DND-41 (cell line): ENCODE measurements around the gene NTN4.

Experiments used
- ATAC-seq: fragments of 200-7000 bp; cut with Tn5 transposase; 3 replicates; pipeline ENCODE4 v1.9.1; 2021; ENCODE audit warnings: low read depth; ENCODE audit not compliant: insufficient read depth
- DNase-seq: peaks from one replicate; pipeline ENCODE4 v3.0.0-alpha.2; 2020
- H2AFZ ChIP-seq: 2 replicates; pipeline ENCODE4 v1.6.0; 2012; ENCODE audit warnings: low read depth, low read length
- H3K27ac ChIP-seq: 2 replicates; pipeline ENCODE4 v1.5.1; 2012; ENCODE audit warnings: low read length, inconsistent platforms
- H3K27me3 ChIP-seq: fragments of 200-600 bp; sonication (generic); 2 replicates; pipeline ENCODE4 v1.6.0; 2012; ENCODE audit warnings: low read length, mild to moderate bottlenecking, inconsistent platforms; ENCODE audit not compliant: insufficient read depth, poor library complexity
- H3K36me3 ChIP-seq: 2 replicates; pipeline ENCODE4 v1.5.1; 2012; ENCODE audit warnings: low read length, inconsistent platforms; ENCODE audit not compliant: insufficient read depth
- H3K4me1 ChIP-seq: 2 replicates; pipeline ENCODE4 v1.5.1; 2012; ENCODE audit warnings: mild to moderate bottlenecking, low read length; ENCODE audit not compliant: insufficient read depth
- H3K4me2 ChIP-seq: 2 replicates; pipeline ENCODE4 v1.6.0; 2012; ENCODE audit warnings: mild to moderate bottlenecking, moderate library complexity, low read length, inconsistent platforms; ENCODE audit not compliant: insufficient read depth
- H3K4me3 ChIP-seq, 2 experiments: fragments of 200-600 bp in 1 of 2; shearing (Covaris generic) in 1 of 2; 2 replicates each; pipeline ENCODE4 v1.5.1; 2012 to 2016; ENCODE audit warnings: inconsistent platforms in 2 of 2, low read length in 2 of 2, mild to moderate bottlenecking in 2 of 2, low read depth in 1 of 2, moderate library complexity in 1 of 2
- H3K79me2 ChIP-seq: 2 replicates; pipeline ENCODE4 v1.6.0; 2012; ENCODE audit warnings: low read length, inconsistent platforms; ENCODE audit not compliant: insufficient read depth
- H3K9ac ChIP-seq: 2 replicates; pipeline ENCODE4 v1.6.0; 2012; ENCODE audit warnings: low read depth, mild to moderate bottlenecking, inconsistent platforms, low read length, moderate library complexity
- H3K9me3 ChIP-seq: 2 replicates; pipeline ENCODE4 v1.5.1; 2012; ENCODE audit warnings: low read length, moderate library complexity, mild to moderate bottlenecking, inconsistent platforms; ENCODE audit not compliant: insufficient read depth, severe bottlenecking
- H4K20me1 ChIP-seq: 2 replicates; pipeline ENCODE4 v1.6.0; 2012; ENCODE audit warnings: low read length; ENCODE audit not compliant: insufficient read depth
- CTCF ChIP-seq: IDR thresholded peaks from 2 replicates; pipeline ENCODE4 v1.5.1; 2012; ENCODE audit warnings: borderline replicate concordance, low read length, moderate library complexity, mild to moderate bottlenecking; ENCODE audit not compliant: poor library complexity, severe bottlenecking; ENCODE audit errors: extremely low read depth
- EZH2 ChIP-seq: IDR thresholded peaks from 3 replicates; pipeline ENCODE4 v1.6.1; 2012; ENCODE audit warnings: borderline replicate concordance, low read depth, mild to moderate bottlenecking, moderate library complexity, low read length, inconsistent platforms; ENCODE audit not compliant: severe bottlenecking

The NTN4 gene

DNA sequence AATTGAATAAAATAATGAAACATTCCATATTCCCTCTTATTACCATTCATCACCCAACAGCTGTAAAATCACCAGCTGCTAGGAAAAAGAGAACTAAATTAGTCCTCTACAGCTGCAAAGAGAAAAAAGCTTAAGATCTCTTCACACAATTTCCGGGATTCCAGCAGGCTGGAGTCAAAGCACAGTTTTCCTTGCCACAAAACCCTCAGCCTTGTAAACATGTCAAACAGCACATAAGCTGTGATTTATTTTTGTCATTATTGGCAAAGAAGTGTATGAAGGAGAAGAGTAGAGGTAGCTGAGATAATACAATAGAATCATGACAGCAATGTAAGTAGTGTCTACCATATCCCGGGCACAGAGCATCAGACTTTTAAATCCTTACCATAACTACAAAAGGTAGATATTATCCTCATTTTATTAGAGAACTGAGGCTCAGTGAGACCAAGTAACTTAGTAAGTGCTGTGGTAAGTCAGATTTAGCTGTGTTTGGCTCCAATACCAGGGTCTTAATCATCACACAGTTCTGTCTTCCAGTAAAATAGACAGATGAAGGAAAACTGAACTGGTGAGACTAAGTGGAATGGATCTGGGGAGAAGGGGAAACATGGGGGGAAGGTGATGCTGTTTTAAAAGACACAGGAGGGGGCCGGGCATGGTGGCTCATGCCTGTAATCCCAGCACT lies 57.3 kb downstream of the NTN4 start:
- no peaks in the 10 kb centered on the region for H3K27me3 ChIP-seq
- H4K20me1 ChIP-seq, result no peaks in the 10 kb centered on the region
- no peak overlapping the region for H3K27ac ChIP-seq
- DNase-seq (no peak), ATAC-seq (no peak)
- H3K9me3 ChIP-seq, result no peaks in the 10 kb centered on the region
- H3K4me1 ChIP-seq, result no peaks in the 10 kb centered on the region
- H3K4me3 ChIP-seq, result no peak overlapping the region
- no peaks in the 10 kb centered on the region for H3K79me2 ChIP-seq
- no peaks in the 10 kb centered on the region for H3K36me3 ChIP-seq
- H2AFZ ChIP-seq, result no peak overlapping the region
- TF ChIP-seq EZH2, result no peak
- TF ChIP-seq CTCF, result no peak
- no peak overlapping the region for H3K9ac ChIP-seq
- H3K4me2 ChIP-seq, result no peak overlapping the region

GRCh38 chr12:95731519-95731958 lies 59.0 kb downstream of the NTN4 start:
- no peak overlapping the region for H3K27ac ChIP-seq
- no peaks in the 10 kb centered on the region for H3K27me3 ChIP-seq
- H3K4me1 ChIP-seq, result no peaks in the 10 kb centered on the region
- no peak overlapping the region for H3K4me2 ChIP-seq
- no peaks in the 10 kb centered on the region for H3K9me3 ChIP-seq
- H3K9ac ChIP-seq, result no peak overlapping the region
- no peak for TF ChIP-seq EZH2
- TF ChIP-seq CTCF, result no peak
- H4K20me1 ChIP-seq, result no peaks in the 10 kb centered on the region
- DNase-seq (no peak), ATAC-seq (no peak)
- H2AFZ ChIP-seq, result no peak overlapping the region
- H3K79me2 ChIP-seq, result no peaks in the 10 kb centered on the region
- H3K36me3 ChIP-seq, result no peaks in the 10 kb centered on the region
- H3K4me3 ChIP-seq, result no peak overlapping the region

DNA sequence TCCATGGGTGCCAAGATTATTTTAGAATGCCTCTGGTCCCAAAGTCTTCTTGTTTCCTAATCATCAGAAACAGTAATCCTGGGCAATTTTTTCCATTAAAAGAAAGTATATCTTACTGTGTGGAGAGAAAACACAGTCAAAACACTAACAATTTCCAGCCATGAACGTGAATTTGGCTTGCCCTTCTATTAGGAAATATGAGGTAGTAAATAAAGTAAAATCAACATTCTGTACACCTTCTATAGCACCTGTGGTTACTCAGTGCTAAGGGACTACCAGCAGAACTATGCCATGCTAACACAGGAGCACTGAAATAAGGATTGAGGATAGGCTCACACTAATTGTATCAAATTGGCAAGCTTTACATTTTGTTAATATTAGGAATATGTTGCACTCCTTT lies 60.1 kb downstream of the NTN4 start:
- no peak for TF ChIP-seq CTCF
- TF ChIP-seq EZH2, result no peak
- no peak for DNase-seq
- no peak overlapping the region for H3K4me2 ChIP-seq
- H3K27ac ChIP-seq, result no peak overlapping the region
- no peaks in the 10 kb centered on the region for H3K9me3 ChIP-seq
- H3K27me3 ChIP-seq, result no peaks in the 10 kb centered on the region
- H3K4me1 ChIP-seq, result no peaks in the 10 kb centered on the region
- no peak for ATAC-seq
- H3K36me3 ChIP-seq, result no peaks in the 10 kb centered on the region
- H3K9ac ChIP-seq, result no peak overlapping the region
- no peak overlapping the region for H2AFZ ChIP-seq
- no peaks in the 10 kb centered on the region for H3K79me2 ChIP-seq
- no peak overlapping the region for H3K4me3 ChIP-seq
- H4K20me1 ChIP-seq, result no peaks in the 10 kb centered on the region
